Esophagus muscularis mucosa (tissue), 4 donors: ENCODE measurements around the gene DEPDC5. TPM values are rescaled to one million over a fixed set of nuclear protein-coding genes. Genes with fewer than 3 reads are reported as not detected.
"Not testable (repeated sequence)": the region's sequence is repeated elsewhere in the genome, so short reads cannot be mapped to it uniquely, and the experiment has no call there.

Source experiments
- DNase-seq: peaks from one replicate; pipeline ENCODE4 v3.0.0-alpha.2; 2017; ENCODE audit errors: extremely low spot score
- H3K27ac ChIP-seq, 4 donors: fragments of 200-600 bp; sonication (generic); replicated peaks in 1 of 4; 1 replicate in 3 of 4; 2 replicates in 1 of 4; pipeline ENCODE4 v1.5.1; 2016 to 2019; ENCODE audit warnings: mild to moderate bottlenecking in 1 of 4
- H3K27me3 ChIP-seq, 4 donors: fragments of 200-600 bp; sonication (generic); one replicate each; pipeline versions ENCODE4 v1.5.1 to v1.6.0; 2016 to 2019
- H3K36me3 ChIP-seq, 4 donors: fragments of 200-600 bp; sonication (generic); one replicate each; pipeline ENCODE4 v1.5.1; 2016 to 2019
- H3K4me1 ChIP-seq, 4 donors: fragments of 200-600 bp; sonication (generic); one replicate each; pipeline ENCODE4 v1.5.1; 2016 to 2019
- H3K4me3 ChIP-seq, 4 donors: fragments of 200-600 bp; sonication (generic); 1 replicate in 2 of 4; 2 replicates in 2 of 4; pipeline ENCODE4 v1.5.1; 2016 to 2019; ENCODE audit warnings: mild to moderate bottlenecking in 4 of 4, moderate library complexity in 1 of 4
- H3K9me3 ChIP-seq, 4 donors: fragments of 200-600 bp; sonication (generic); 1 replicate in 3 of 4; 2 replicates in 1 of 4; pipeline ENCODE4 v1.5.1; 2016 to 2019
- CTCF ChIP-seq, 3 experiments: fragments of 200-600 bp in 2 of 3; fragments of 450-650 bp in 1 of 3; sonication (generic) in 2 of 3; IDR thresholded peaks; one replicate each; pipeline ENCODE4 v1.5.1; 2017 to 2019; ENCODE audit warnings: antibody characterized with exemption in 3 of 3, mild to moderate bottlenecking in 2 of 3, moderate library complexity in 1 of 3
- EP300 ChIP-seq: sonication (generic); formaldehyde crosslinking; IDR thresholded peaks from one replicate; pipeline ENCODE4 v1.6.1; 2017; ENCODE audit warnings: antibody characterized with exemption
- POLR2A ChIP-seq: fragments of 450-650 bp; IDR thresholded peaks from one replicate; pipeline ENCODE4 v1.6.1; 2017; ENCODE audit warnings: antibody characterized with exemption, moderate library complexity, mild to moderate bottlenecking, low read depth
- POLR2AphosphoS5 ChIP-seq, 2 donors: sonication (generic); formaldehyde crosslinking; IDR thresholded peaks; one replicate each; pipeline ENCODE4 v1.6.1; 2017; ENCODE audit warnings: antibody characterized with exemption in 2 of 2
- WGBS: methylation state at CpG from one replicate; pipeline ENCODE4 v1.1.5; 2018; 5-methylcytosine and 5-hydroxymethylcytosine counted together
- intact Hi-C: fragments of 100-400 bp; cut with DNase I; formaldehyde crosslinking; loops from one replicate; pipeline ENCODE4 v1.15.1; 2023
- total RNA-seq, 4 donors: library from RNA; depleted of rRNA; stranded (reverse); fragments of >200 nt; gene quantifications; one replicate each; pipeline versions ENCODE4 v1.1.0 to v1.2.1, GENCODE V29; 2016

Gene DEPDC5
- total RNA-seq, 4 donors from 2014 or later: 7.3 to 15.8 (median 12.6) TPM

- intact Hi-C loops: no loop called here
- H3K4me3 ChIP-seq: no peak overlapping the region
- no peaks in the 10 kb centered on the region for H3K4me1 ChIP-seq
- no peaks in the 10 kb centered on the region for H3K27me3 ChIP-seq
- DNase-seq: no peak
- no peaks in the 10 kb centered on the region for H3K9me3 ChIP-seq
- TF ChIP-seq POLR2AphosphoS5 (IDR thresholded peaks at IDR 0.05) (no peak), EP300 (no peak), CTCF (IDR thresholded peaks at IDR 0.05) (no peak), POLR2A (no peak)
- peaks cover 73 to 100% (median 95%) of the 10 kb centered on the region in 4 donors for H3K36me3 ChIP-seq
- H3K27ac ChIP-seq: no peak overlapping the region
Observed at GRCh38 chr22:31800065-31800464, 46.2 kb downstream of the DEPDC5 start.

GRCh38 chr22:31800861-31801260 is 47.0 kb downstream of the DEPDC5 start:
- DNase-seq, H3K9me3 ChIP-seq, H3K4me1 ChIP-seq, H3K27ac ChIP-seq, H3K4me3 ChIP-seq, intact Hi-C loops, H3K27me3 ChIP-seq: not testable (repeated sequence)
- H3K36me3 ChIP-seq: peaks cover 76 to 100% (median 96%) of the 10 kb centered on the region in 4 donors
- 98% methylated on average over 6 of the region's 6 CpGs for WGBS

GRCh38 chr22:31802575-31802974 is 48.8 kb downstream of the DEPDC5 start:
- intact Hi-C loops: no loop called here
- peaks cover 67 to 100% (median 94%) of the 10 kb centered on the region in 4 donors for H3K36me3 ChIP-seq
- WGBS: 95% methylated on average over 7 of the region's 7 CpGs

GRCh38 chr22:31806751-31807150 is 52.9 kb downstream of the DEPDC5 start:
- no peak for TF ChIP-seq CTCF (IDR thresholded peaks at IDR 0.05)
- TF ChIP-seq POLR2A: no peak
- no peak for TF ChIP-seq EP300
- no peak for TF ChIP-seq POLR2AphosphoS5 (IDR thresholded peaks at IDR 0.05)
- DNase-seq: no peak
- Histone ChIP-seq H3K9me3 (no peaks in the 10 kb centered on the region), H3K27me3 (no peaks in the 10 kb centered on the region), H3K27ac (no peak overlapping the region), H3K4me1 (no peaks in the 10 kb centered on the region), H3K36me3 (peaks cover 63 to 99% (median 85%) of the 10 kb centered on the region in 4 donors), H3K4me3 (no peak overlapping the region)
- intact Hi-C loops: no loop called here
- WGBS: 94% methylated on average over 4 of the region's 4 CpGs

More at GRCh38 chr22:31802575-31802974, 48.8 kb downstream of the DEPDC5 start:
- H3K27me3 ChIP-seq: no peaks in the 10 kb centered on the region
- TF ChIP-seq POLR2A (no peak), POLR2AphosphoS5 (IDR thresholded peaks at IDR 0.05) (no peak), EP300 (no peak), CTCF (IDR thresholded peaks at IDR 0.05) (no peak)
- H3K4me1 ChIP-seq: no peaks in the 10 kb centered on the region
- no peak overlapping the region for H3K27ac ChIP-seq
- H3K9me3 ChIP-seq: no peaks in the 10 kb centered on the region
- no peak overlapping the region for H3K4me3 ChIP-seq
- no peak for DNase-seq

- Histone ChIP-seq H3K9me3 (no peaks in the 10 kb centered on the region), H3K27ac (no peak overlapping the region), H3K4me3 (no peak overlapping the region), H3K4me1 (no peaks in the 10 kb centered on the region), H3K36me3 (peaks cover 73 to 97% (median 81%) of the 10 kb centered on the region in 4 donors), H3K27me3 (no peaks in the 10 kb centered on the region)
- intact Hi-C loops: no loop called here
- no peak for DNase-seq
- 90% methylated on average over 6 of the region's 6 CpGs for WGBS
- TF ChIP-seq POLR2A (no peak), EP300 (no peak), POLR2AphosphoS5 (IDR thresholded peaks at IDR 0.05) (no peak), CTCF (IDR thresholded peaks at IDR 0.05) (no peak)
Observed at GRCh38 chr22:31812977-31813605, 59.3 kb downstream of the DEPDC5 start.

GRCh38 chr22:31813898-31814297 is 60.1 kb downstream of the DEPDC5 start:
- H3K36me3 ChIP-seq: peaks cover 82 to 98% (median 87%) of the 10 kb centered on the region in 4 donors
- H3K27ac ChIP-seq, H3K4me1 ChIP-seq, H3K4me3 ChIP-seq, H3K27me3 ChIP-seq, intact Hi-C loops, H3K9me3 ChIP-seq, DNase-seq: not testable (repeated sequence)
- WGBS: 90% methylated on average over 7 of the region's 7 CpGs
